ENCODE results near the gene ULBP3.
"Not testable (repeated sequence)": the region's sequence is repeated elsewhere in the genome, so short reads cannot be mapped to it uniquely, and the experiment has no call there.

ULBP3 gene

GRCh38 chr6:150013785-150014622 lies 54.9 kb downstream of the ULBP3 start:
- not testable (repeated sequence) for DNase-seq

GRCh38 chr6:150012846-150013784 lies 55.8 kb downstream of the ULBP3 start:
- DNase-seq = not testable (repeated sequence)
